Prostate gland (tissue), 2 donors: ENCODE measurements around the gene ALOXE3.
"Not testable (repeated sequence)": the region's sequence is repeated elsewhere in the genome, so short reads cannot be mapped to it uniquely, and the experiment has no call there.

Experiments
- CTCF ChIP-seq, 4 experiments: fragments of 200-600 bp in 2 of 4; fragments of 450-650 bp in 2 of 4; sonication (generic) in 2 of 4; IDR thresholded peaks; 1 replicate in 3 of 4; 2 replicates in 1 of 4; pipeline ENCODE4 v1.5.1; 2016 to 2019; ENCODE audit warnings: antibody characterized with exemption in 4 of 4, mild to moderate bottlenecking in 2 of 4, moderate library complexity in 2 of 4
- POLR2A ChIP-seq: fragments of 450-650 bp; IDR thresholded peaks from one replicate; pipeline ENCODE4 v1.6.1; 2016; ENCODE audit warnings: antibody characterized with exemption, mild to moderate bottlenecking
- POLR2AphosphoS5 ChIP-seq: sonication (generic); formaldehyde crosslinking; IDR thresholded peaks from one replicate; pipeline ENCODE4 v1.6.1; 2017; ENCODE audit warnings: antibody characterized with exemption

- not testable (repeated sequence) for TF ChIP-seq CTCF (IDR thresholded peaks at IDR 0.05); POLR2A; POLR2AphosphoS5
Measured at GRCh38 chr17:8106980-8107379, 11.3 kb downstream of the ALOXE3 start.
